ENCODE results near the gene LYRM1. TPM values are rescaled to one million over a fixed set of nuclear protein-coding genes. Genes with fewer than 3 reads are reported as not detected.

The LYRM1 gene
- total and polyA plus RNA-seq, 2 experiments from 2014 or later, result 18.7 to 24.8 TPM

GRCh38 chr16:20954574-20954973 is 54.0 kb downstream of the LYRM1 start:
- Histone ChIP-seq H3K4me2 (no peak overlapping the region), H3K9me2 (ENCODE audit: insufficient read depth) (no peaks in the 10 kb centered on the region), H3K27me3 (ENCODE audit: insufficient read depth) (no peaks in the 10 kb centered on the region), H3K79me2 (replicated peaks; ENCODE audit: insufficient read depth) (no peaks in the 10 kb centered on the region), H3K27ac (ENCODE audit: low read depth) (no peak overlapping the region), H2AFZ (no peak overlapping the region), H4K20me1 (replicated peaks; ENCODE audit: insufficient read depth) (no peaks in the 10 kb centered on the region), H3K4me1 (ENCODE audit: insufficient read depth) (no peaks in the 10 kb centered on the region), H3F3A (replicated peaks; ENCODE audit: low read depth) (no peaks in the 10 kb centered on the region), H3K4me3 (no peak overlapping the region), H3K36me3 (ENCODE audit: insufficient read depth) (no peaks in the 10 kb centered on the region)
- Mint-ChIP-seq H3K36me3 (ENCODE audit: low read depth) (no peaks in the 10 kb centered on the region), H3K4me1 (peaks cover 6% of the 10 kb centered on the region; the same call in 2 of the 3 replicates), H3K27ac (no peak overlapping the region), H3K4me3 (no peak overlapping the region), H3K9me3 (no peaks in the 10 kb centered on the region; the same call in 2 of the 3 replicates), H3K27me3 (ENCODE audit: insufficient read depth, low read depth, poor library complexity) (peaks cover 7% of the 10 kb centered on the region)
- TF ChIP-seq REST (IDR thresholded peaks at IDR 0.05; ENCODE audit: unreplicated experiment) (no peak), ZNF462 (CRISPR knock-in tag; IDR thresholded peaks at IDR 0.05) (no peak), STAT1 (IDR thresholded peaks at IDR 0.05; ENCODE audit: unreplicated experiment) (no peak), EZH2 (IDR thresholded peaks at IDR 0.05; ENCODE audit: low read depth, unreplicated experiment) (no peak), NANOG (IDR thresholded peaks at IDR 0.05; ENCODE audit: borderline replicate concordance) (no peak), POLR2AphosphoS5 (IDR thresholded peaks at IDR 0.05; ENCODE audit: low read depth) (no peak), ZNF114 (CRISPR knock-in tag; IDR thresholded peaks at IDR 0.05) (no peak), ETS1 (IDR thresholded peaks at IDR 0.05) (no peak)
- ATAC-seq (no peak), DNase-seq (ENCODE audit: low spot score) (no peak)
